ENCODE results near the gene DCDC2.
"Not testable (repeated sequence)": the region's sequence is repeated elsewhere in the genome, so short reads cannot be mapped to it uniquely, and the experiment has no call there.

The DCDC2 gene

DNA sequence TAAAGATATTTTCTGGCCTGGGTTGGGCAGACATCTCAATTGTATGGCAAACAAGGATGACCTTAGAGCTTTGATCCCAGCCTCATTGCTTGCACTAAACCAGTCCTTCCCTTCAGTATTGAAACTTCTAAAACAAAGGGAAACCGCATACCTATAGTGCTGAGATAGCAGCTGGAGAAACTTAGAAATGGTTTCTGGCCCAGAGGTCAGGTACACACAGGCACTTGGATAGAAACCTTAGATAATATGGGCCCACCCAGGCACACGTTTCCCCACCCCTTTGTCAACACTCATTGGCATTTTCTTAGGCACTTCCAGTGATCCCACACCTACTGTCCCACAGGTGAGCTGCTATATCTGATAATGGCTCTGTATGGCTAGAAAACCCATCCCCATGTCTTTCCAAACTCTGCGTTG, 209.7 kb downstream of the DCDC2 start:
- DNase-seq (ENCODE audit: low spot score), result no peak

DNA sequence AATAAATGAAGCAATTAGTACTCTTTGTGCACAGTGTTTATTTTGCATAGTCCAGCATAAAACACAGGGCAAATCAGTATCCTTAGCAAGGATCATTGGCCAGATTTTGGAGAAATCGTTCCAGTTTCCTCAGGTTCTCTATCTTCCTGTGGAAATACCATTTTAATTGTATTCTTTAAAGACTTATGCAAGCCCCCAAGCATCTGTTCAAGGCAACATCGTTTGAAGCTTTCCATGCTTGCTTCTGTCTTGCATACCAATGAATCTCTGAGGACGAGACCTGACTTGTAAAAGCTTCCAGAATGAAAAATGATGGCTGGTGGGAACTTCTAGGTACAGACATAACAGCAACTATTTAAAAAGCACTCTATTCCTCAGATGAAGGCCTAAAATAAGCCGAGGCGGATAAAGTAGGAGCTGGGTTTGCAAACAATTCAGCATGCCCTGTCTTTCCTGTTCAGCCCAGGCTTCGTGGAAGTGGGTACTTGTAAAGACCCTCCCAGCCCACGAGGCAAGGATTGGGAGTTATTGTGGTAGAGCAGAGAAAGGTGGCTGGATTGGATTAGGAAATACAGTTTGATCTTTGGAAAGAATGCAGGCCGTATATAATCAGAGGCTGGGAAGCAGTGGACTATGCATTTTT, 210.2 kb downstream of the DCDC2 start:
- no peak for DNase-seq (ENCODE audit: low spot score)

DNA sequence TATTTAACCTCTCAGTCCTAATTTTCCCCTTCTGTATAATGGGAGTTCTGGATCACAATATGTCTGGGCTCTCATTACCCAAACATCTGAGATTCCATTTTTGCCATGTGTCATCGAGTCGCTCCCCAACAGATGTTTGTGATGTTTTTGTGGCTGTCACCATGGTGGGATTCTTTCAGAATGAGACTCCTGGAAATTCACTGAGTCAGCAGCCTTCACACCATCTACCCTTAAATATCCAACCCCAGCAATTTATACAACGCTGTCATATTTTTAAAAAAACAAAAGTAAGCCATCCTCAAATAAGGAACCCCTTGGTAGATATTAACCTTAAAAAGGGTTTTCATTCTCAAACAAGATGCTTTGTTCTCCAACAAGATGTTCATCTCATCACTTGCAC, 211.0 kb downstream of the DCDC2 start:
- no peak for DNase-seq (ENCODE audit: low spot score)

GRCh38 chr6:24145690-24146131, 212.1 kb downstream of the DCDC2 start:
- DNase-seq (ENCODE audit: low spot score), result no peak

- not testable (repeated sequence) for DNase-seq (ENCODE audit: low spot score)
Observed at GRCh38 chr6:24142733-24143132, 215.1 kb downstream of the DCDC2 start.

DNA sequence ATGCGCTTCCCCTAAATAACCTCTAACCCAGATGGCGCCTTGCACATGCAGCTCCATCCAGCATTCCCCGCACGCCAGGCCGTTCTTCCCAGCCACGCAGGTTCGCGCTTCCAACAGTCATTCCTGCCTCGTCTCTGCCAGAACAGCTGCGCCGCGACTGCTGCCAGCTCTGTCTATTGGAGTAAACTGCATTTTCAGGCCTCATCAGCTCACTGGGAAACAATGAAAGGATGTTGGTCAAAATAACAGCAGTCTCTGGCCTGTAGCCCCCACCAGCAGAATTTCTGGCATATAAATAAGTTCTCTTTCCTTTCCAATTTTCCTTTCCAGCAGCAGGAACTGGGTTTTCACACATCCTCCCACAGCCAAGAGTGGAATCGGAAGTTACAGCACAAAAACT, 217.3 kb downstream of the DCDC2 start:
- DNase-seq (ENCODE audit: low spot score), result no peak

DNA sequence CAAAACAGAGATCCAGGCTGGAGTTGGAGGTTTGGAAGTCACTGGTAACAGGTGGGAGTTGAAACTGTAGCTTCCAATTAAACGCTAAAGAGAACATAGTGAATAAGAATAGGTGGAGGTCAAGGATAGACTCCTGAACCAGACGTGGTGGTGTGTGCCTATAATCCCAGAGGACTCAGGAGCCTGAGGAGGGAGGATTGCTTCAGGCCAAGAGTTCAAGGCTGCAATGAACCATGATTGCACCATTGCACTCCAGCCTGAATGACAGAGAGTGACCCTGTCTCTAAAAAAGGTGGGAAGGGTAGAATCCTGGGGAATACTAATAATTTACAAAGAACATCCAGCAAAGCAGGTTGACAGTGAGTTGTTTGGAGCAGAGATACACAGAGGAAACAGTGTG, 218.2 kb downstream of the DCDC2 start:
- DNase-seq (ENCODE audit: low spot score), result no peak

- peak; percentile 88 for DNase-seq (ENCODE audit: low spot score)
Observed at GRCh38 chr6:24139080-24139479, 218.8 kb downstream of the DCDC2 start.

DNA sequence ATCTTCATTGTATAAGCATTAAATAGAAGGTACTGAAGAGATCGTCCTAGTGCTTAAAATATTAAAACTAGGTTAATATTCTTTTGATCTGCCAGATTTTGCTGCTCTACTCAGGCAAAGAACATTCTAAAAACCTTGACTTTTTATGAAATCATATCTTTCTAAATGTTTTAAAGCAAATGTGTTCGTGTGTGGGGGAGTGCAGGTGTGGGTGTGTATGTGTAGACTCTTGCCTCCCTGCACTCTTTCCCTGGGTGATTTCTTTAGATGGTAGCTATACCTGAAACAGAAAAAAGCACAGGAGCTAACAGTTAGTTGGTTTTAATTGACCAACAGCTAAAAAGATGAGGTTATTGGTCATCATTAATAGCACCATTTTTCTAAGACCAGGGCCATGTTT, 226.1 kb downstream of the DCDC2 start:
- no peak for DNase-seq (ENCODE audit: low spot score)

DNA sequence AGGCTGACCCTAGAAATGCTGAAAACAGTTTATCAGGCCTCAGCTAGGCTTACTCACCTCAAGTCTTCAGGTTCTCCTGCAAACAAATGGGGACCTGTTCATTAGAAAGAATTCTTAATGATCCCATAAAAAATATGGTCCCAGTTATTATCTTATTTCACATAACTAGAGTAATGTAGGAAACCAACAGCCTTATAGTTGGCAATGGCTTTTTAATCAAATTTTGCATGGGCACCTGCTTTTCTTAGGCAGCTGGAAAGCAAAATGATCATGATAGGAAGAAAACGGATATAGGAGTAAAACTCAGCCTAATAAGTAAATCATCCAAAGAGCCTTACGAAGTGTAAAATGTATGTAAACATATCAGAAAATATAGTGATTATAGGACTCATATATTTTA, 230.5 kb downstream of the DCDC2 start:
- peak; percentile 60 for DNase-seq (ENCODE audit: low spot score)

DNA sequence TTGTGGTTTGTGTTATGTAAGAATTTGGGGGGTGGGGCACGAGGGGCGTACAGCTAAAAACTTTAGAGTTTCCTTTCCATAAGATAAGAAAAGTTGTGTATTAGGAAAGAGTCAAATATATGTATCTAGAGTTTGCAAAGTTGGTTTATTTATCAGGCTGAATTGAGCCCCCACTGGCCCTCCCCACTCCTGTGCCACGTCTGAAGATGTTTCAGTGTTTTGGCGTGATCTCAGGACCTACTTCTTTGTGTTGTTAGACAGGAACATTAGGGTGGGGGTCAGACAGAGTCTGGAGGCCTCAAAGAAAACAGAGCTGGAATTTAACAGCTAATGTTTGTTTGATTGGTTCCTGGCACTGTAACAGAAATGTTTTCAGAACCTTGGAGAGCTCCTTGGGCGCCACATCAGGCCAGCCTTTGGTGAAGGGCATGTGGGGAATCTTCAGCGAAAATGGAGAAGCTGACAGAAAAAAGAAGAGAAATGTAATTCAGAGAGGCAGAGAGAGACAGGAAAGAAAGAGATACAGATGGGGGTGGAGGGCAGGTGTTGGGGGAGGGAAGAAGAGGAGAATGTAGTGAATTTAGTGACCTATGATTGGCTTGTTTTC, 231.2 kb downstream of the DCDC2 start:
- DNase-seq (ENCODE audit: low spot score), result peak; percentile 62

DNA sequence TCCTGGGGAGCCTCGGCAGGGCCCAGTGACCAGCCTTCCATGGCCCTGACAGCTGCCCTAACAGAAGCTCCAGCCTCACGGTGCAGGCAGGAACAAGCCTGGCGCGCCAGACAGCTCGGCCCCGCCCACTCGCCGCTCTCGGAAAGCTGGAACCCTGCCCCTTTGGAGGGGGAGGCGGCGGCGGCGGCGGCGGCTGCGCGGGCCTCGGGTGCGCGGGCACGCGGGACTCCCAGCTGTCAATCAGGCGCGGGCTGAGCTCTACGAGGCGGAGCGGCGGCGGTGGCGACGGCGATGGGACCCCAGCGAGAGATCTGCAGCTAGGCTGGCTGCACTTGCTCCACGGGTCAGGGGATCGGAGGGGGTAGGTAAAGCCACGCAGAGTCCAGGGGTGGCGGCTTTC, 231.9 kb downstream of the DCDC2 start, which contains the start of gene NRSN1:
NRSN1 (plus strand) TSS at position 236 of the 400 bp plus-strand sequence. CDS start 8,113 bp downstream, outside the sequence.
- DNase-seq (ENCODE audit: low spot score), result peak; percentile 80

GRCh38 chr6:24122139-24122538, 235.7 kb downstream of the DCDC2 start:
- DNase-seq (ENCODE audit: low spot score), result peak; percentile 24

Small RNAs within 50 kb of the gene (small RNA-seq; reads per million reads assigned to genes)
- gene RF00218 (0.18 to 0.24 reads per million in 2 experiments), gene RNU6-391P (0 reads per million in 2 experiments)

Data from SK-N-DZ (cell line).